GM19397 (cell line): ENCODE measurements around the gene CERK.
"Not testable (repeated sequence)": the region's sequence is repeated elsewhere in the genome, so short reads cannot be mapped to it uniquely, and the experiment has no call there.

Experiments
- ATAC-seq: cut with Tn5 transposase; IDR thresholded peaks from one replicate; pipeline ENCODE4 v1.9.1; 2021; ENCODE audit warnings: mild to moderate bottlenecking, moderate library complexity; ENCODE audit not compliant: unreplicated experiment

Gene CERK

GRCh38 chr22:46734213-46734722, 3.8 kb downstream of the CERK start:
- not testable (repeated sequence) for ATAC-seq

GRCh38 chr22:46732513-46732912, 5.5 kb downstream of the CERK start:
- ATAC-seq: no peak

- ATAC-seq: no peak
These were observed 6.0 kb downstream of the CERK start for GRCh38 chr22:46732041-46732379.

- ATAC-seq: no peak
These were observed 6.6 kb downstream of the CERK start for GRCh38 chr22:46731246-46732040.

- no peak for ATAC-seq
These were observed 7.3 kb downstream of the CERK start for GRCh38 chr22:46730568-46731245.

- no peak for ATAC-seq
These were observed 9.6 kb downstream of the CERK start for GRCh38 chr22:46728470-46728869.

- no peak for ATAC-seq
These were observed 10.2 kb downstream of the CERK start for GRCh38 chr22:46727813-46728364.

- ATAC-seq: no peak
These were observed 11.1 kb downstream of the CERK start for GRCh38 chr22:46726986-46727317.

- no peak for ATAC-seq
These were observed 11.7 kb downstream of the CERK start for GRCh38 chr22:46726066-46726985.

- no peak for ATAC-seq
These were observed 13.0 kb downstream of the CERK start for GRCh38 chr22:46725096-46725495.

GRCh38 chr22:46723882-46724281, 14.2 kb downstream of the CERK start:
- no peak for ATAC-seq

GRCh38 chr22:46721501-46722085, 16.5 kb downstream of the CERK start:
- ATAC-seq: no peak

- ATAC-seq: no peak
These were observed 18.1 kb downstream of the CERK start for GRCh38 chr22:46719921-46720320.

- ATAC-seq: no peak
These were observed 23.5 kb downstream of the CERK start for GRCh38 chr22:46714550-46714949.

- ATAC-seq: no peak
These were observed 25.8 kb downstream of the CERK start for GRCh38 chr22:46712288-46712687.

- ATAC-seq: no peak
These were observed 27.2 kb downstream of the CERK start for GRCh38 chr22:46710806-46711205.

- no peak for ATAC-seq
These were observed 29.2 kb downstream of the CERK start for GRCh38 chr22:46708766-46709330.

GRCh38 chr22:46707827-46708570, 30.1 kb downstream of the CERK start:
- no peak for ATAC-seq

GRCh38 chr22:46707305-46707704, 30.7 kb downstream of the CERK start:
- ATAC-seq: no peak

GRCh38 chr22:46706060-46706459, 32.0 kb downstream of the CERK start:
- no peak for ATAC-seq
